ENCODE data around the gene C17orf58. TPM values are rescaled to one million over a fixed set of nuclear protein-coding genes. Genes with fewer than 3 reads are reported as not detected.
A peak's percentile ranks its signal among the peaks of the same experiment; 100 is the strongest.
"Not testable (repeated sequence)": the region's sequence is repeated elsewhere in the genome, so short reads cannot be mapped to it uniquely, and the experiment has no call there.

C17orf58 gene
- total RNA-seq, 2 experiments from 2014 or later = 12.4 TPM

- H3K36me3 Mint-ChIP-seq (ENCODE audit: low read depth) = peaks cover 28% of the 10 kb centered on the region
- H3K27ac Mint-ChIP-seq, H3K27me3 Mint-ChIP-seq, H3K4me1 Mint-ChIP-seq, H3K9me3 Mint-ChIP-seq, POLR2A ChIA-PET, H3K4me3 Mint-ChIP-seq: not testable (repeated sequence)
- DNase-seq = peak; percentile 3
- CTCF ChIA-PET = interaction anchor here (0.6 kb wide), 1 partner anchor 392 kb away, joined by 5 read pairs; no protein-coding TSS in a partner anchor
Measured at GRCh38 chr17:67976306-67976705, 20.0 kb downstream of the C17orf58 start.

GRCh38 chr17:67974598-67975066 lies 21.6 kb downstream of the C17orf58 start:
- H3K36me3 Mint-ChIP-seq (ENCODE audit: low read depth) = peaks cover 24% of the 10 kb centered on the region
- no peak overlapping the region for H3K27ac Mint-ChIP-seq
- ChIA-PET CTCF (interaction anchor here (1.2 to 1.3 kb wide), 2 partner anchors 11 to 12 kb away, joined by 3 to 6 read pairs; no protein-coding TSS in a partner anchor), POLR2A (no interaction called here)
- no peaks in the 10 kb centered on the region for H3K27me3 Mint-ChIP-seq
- no peaks in the 10 kb centered on the region for H3K9me3 Mint-ChIP-seq
- no peak overlapping the region for H3K4me3 Mint-ChIP-seq
- peak; percentile 5 for DNase-seq
- no peaks in the 10 kb centered on the region for H3K4me1 Mint-ChIP-seq

GRCh38 chr17:67974185-67974584 lies 22.1 kb downstream of the C17orf58 start:
- no peaks in the 10 kb centered on the region for H3K9me3 Mint-ChIP-seq
- no peak overlapping the region for H3K27ac Mint-ChIP-seq
- POLR2A ChIA-PET = no interaction called here
- no peak for DNase-seq
- H3K4me1 Mint-ChIP-seq = no peaks in the 10 kb centered on the region
- peaks cover 24% of the 10 kb centered on the region for H3K36me3 Mint-ChIP-seq (ENCODE audit: low read depth)
- H3K4me3 Mint-ChIP-seq = no peak overlapping the region
- CTCF ChIA-PET = interaction anchor here (1.2 to 1.6 kb wide), 2 partner anchors 11 to 12 kb away, joined by 3 read pairs; no protein-coding TSS in a partner anchor
- no peaks in the 10 kb centered on the region for H3K27me3 Mint-ChIP-seq

GRCh38 chr17:67970783-67971182 lies 25.5 kb downstream of the C17orf58 start:
- no peaks in the 10 kb centered on the region for H3K27me3 Mint-ChIP-seq
- no peaks in the 10 kb centered on the region for H3K9me3 Mint-ChIP-seq
- ChIA-PET CTCF (no interaction called here), POLR2A (no interaction called here)
- no peaks in the 10 kb centered on the region for H3K4me1 Mint-ChIP-seq
- no peak overlapping the region for H3K27ac Mint-ChIP-seq
- no peak for DNase-seq
- H3K4me3 Mint-ChIP-seq = no peak overlapping the region
- peaks cover 19% of the 10 kb centered on the region for H3K36me3 Mint-ChIP-seq (ENCODE audit: low read depth)

- peaks cover 44% of the 10 kb centered on the region for H3K36me3 Mint-ChIP-seq (ENCODE audit: low read depth)
- CTCF ChIA-PET = interaction anchor here (0.6 to 2.0 kb wide), 6 partner anchors 8 to 57 kb away, joined by 3 to 9 read pairs (median 4); no protein-coding TSS in a partner anchor
- peak; percentile 75 for DNase-seq
Measured at GRCh38 chr17:67963145-67963572, 33.1 kb downstream of the C17orf58 start.

GRCh38 chr17:67962156-67962555 lies 34.1 kb downstream of the C17orf58 start:
- H3K4me3 Mint-ChIP-seq, POLR2A ChIA-PET, DNase-seq, H3K9me3 Mint-ChIP-seq, H3K27me3 Mint-ChIP-seq, H3K4me1 Mint-ChIP-seq: not testable (repeated sequence)
- H3K36me3 Mint-ChIP-seq (ENCODE audit: low read depth) = peaks cover 45% of the 10 kb centered on the region
- CTCF ChIA-PET = interaction anchor here (0.9 to 2.0 kb wide), 2 partner anchors 12 to 50 kb away, joined by 3 to 5 read pairs; no protein-coding TSS in a partner anchor
- peak overlapping the region; percentile 38 for H3K27ac Mint-ChIP-seq

More at GRCh38 chr17:67963145-67963572, 33.1 kb downstream of the C17orf58 start:
- POLR2A ChIA-PET, H3K4me1 Mint-ChIP-seq, H3K4me3 Mint-ChIP-seq, H3K27me3 Mint-ChIP-seq, H3K9me3 Mint-ChIP-seq: not testable (repeated sequence)
- peak overlapping the region; percentile 69 for H3K27ac Mint-ChIP-seq

- H3K36me3 Mint-ChIP-seq (ENCODE audit: low read depth) = peaks cover 40% of the 10 kb centered on the region
- H3K27me3 Mint-ChIP-seq, DNase-seq, H3K27ac Mint-ChIP-seq, H3K4me3 Mint-ChIP-seq, POLR2A ChIA-PET, CTCF ChIA-PET, H3K9me3 Mint-ChIP-seq, H3K4me1 Mint-ChIP-seq: not testable (repeated sequence)
Measured at GRCh38 chr17:67960276-67960675, 36.0 kb downstream of the C17orf58 start.

GRCh38 chr17:67959510-67959909 lies 36.8 kb downstream of the C17orf58 start:
- Mint-ChIP-seq H3K27ac (no peak overlapping the region), H3K4me1 (peaks cover 9% of the 10 kb centered on the region), H3K27me3 (no peaks in the 10 kb centered on the region), H3K9me3 (no peaks in the 10 kb centered on the region), H3K4me3 (no peak overlapping the region), H3K36me3 (ENCODE audit: low read depth) (peaks cover 39% of the 10 kb centered on the region)
- POLR2A ChIA-PET = no interaction called here
- no peak for DNase-seq
- CTCF ChIA-PET = interaction anchor here (2.0 kb wide), 1 partner anchor 17 kb away, joined by 7 read pairs; no protein-coding TSS in a partner anchor

GRCh38 chr17:67950945-67951344 lies 45.3 kb downstream of the C17orf58 start:
- H3K4me3 Mint-ChIP-seq = no peak overlapping the region
- ChIA-PET CTCF (no interaction called here), POLR2A (no interaction called here)
- DNase-seq = no peak
- H3K27ac Mint-ChIP-seq = no peak overlapping the region
- peaks cover 33% of the 10 kb centered on the region for H3K36me3 Mint-ChIP-seq (ENCODE audit: low read depth)
- H3K9me3 Mint-ChIP-seq = no peaks in the 10 kb centered on the region
- H3K27me3 Mint-ChIP-seq = no peaks in the 10 kb centered on the region
- no peaks in the 10 kb centered on the region for H3K4me1 Mint-ChIP-seq

- H3K4me1 Mint-ChIP-seq = no peaks in the 10 kb centered on the region
- POLR2A ChIA-PET = no interaction called here
- CTCF ChIA-PET = no interaction called here
- no peak overlapping the region for H3K27ac Mint-ChIP-seq
- no peaks in the 10 kb centered on the region for H3K9me3 Mint-ChIP-seq
- no peak for DNase-seq
- no peaks in the 10 kb centered on the region for H3K27me3 Mint-ChIP-seq
- peaks cover 47% of the 10 kb centered on the region for H3K36me3 Mint-ChIP-seq (ENCODE audit: low read depth)
- H3K4me3 Mint-ChIP-seq = no peak overlapping the region
Measured at GRCh38 chr17:67947325-67947813, 48.9 kb downstream of the C17orf58 start.

GRCh38 chr17:67946513-67946912 lies 49.8 kb downstream of the C17orf58 start:
- H3K4me3 Mint-ChIP-seq = no peak overlapping the region
- ChIA-PET POLR2A (interaction anchor here (1.0 kb wide), 1 partner anchor 228 kb away, joined by 3 read pairs; the partner anchor contains the start of gene NOL11), CTCF (interaction anchor here (1.0 kb wide), 1 partner anchor 20 kb away, joined by 3 read pairs; no protein-coding TSS in a partner anchor)
- peaks cover 55% of the 10 kb centered on the region for H3K36me3 Mint-ChIP-seq (ENCODE audit: low read depth)
- no peak for DNase-seq
- no peaks in the 10 kb centered on the region for H3K27me3 Mint-ChIP-seq
- H3K4me1 Mint-ChIP-seq = no peaks in the 10 kb centered on the region
- no peaks in the 10 kb centered on the region for H3K9me3 Mint-ChIP-seq
- H3K27ac Mint-ChIP-seq = no peak overlapping the region

- ChIA-PET CTCF (no interaction called here), POLR2A (no interaction called here)
- peaks cover 63% of the 10 kb centered on the region for H3K36me3 Mint-ChIP-seq (ENCODE audit: low read depth)
- no peak overlapping the region for H3K27ac Mint-ChIP-seq
- no peak overlapping the region for H3K4me3 Mint-ChIP-seq
- H3K4me1 Mint-ChIP-seq = no peaks in the 10 kb centered on the region
- no peaks in the 10 kb centered on the region for H3K9me3 Mint-ChIP-seq
- no peak for DNase-seq
- no peaks in the 10 kb centered on the region for H3K27me3 Mint-ChIP-seq
Measured at GRCh38 chr17:67944035-67944434, 52.2 kb downstream of the C17orf58 start.

- peaks cover 63% of the 10 kb centered on the region for H3K36me3 Mint-ChIP-seq (ENCODE audit: low read depth)
- no peak overlapping the region for H3K4me3 Mint-ChIP-seq
- no peak overlapping the region for H3K27ac Mint-ChIP-seq
Measured at GRCh38 chr17:67942810-67943209, 53.5 kb downstream of the C17orf58 start.

More at GRCh38 chr17:67942810-67943209, 53.5 kb downstream of the C17orf58 start:
- no peaks in the 10 kb centered on the region for H3K27me3 Mint-ChIP-seq
- ChIA-PET POLR2A (no interaction called here), CTCF (interaction anchor here (0.9 to 1.2 kb wide), 7 partner anchors 10 to 204 kb away, joined by 3 to 7 read pairs (median 3); no protein-coding TSS in a partner anchor)
- no peak for DNase-seq
- H3K4me1 Mint-ChIP-seq = no peaks in the 10 kb centered on the region
- no peaks in the 10 kb centered on the region for H3K9me3 Mint-ChIP-seq

Data from activated CD4-positive, alpha-beta memory T cell treated with anti-CD3 and anti-CD28 coated beads, Interleukin-2, amount 10 ng/mL, durations not matched to agents 7 days and 5 days (primary cell).